ENCODE measurements around the gene NPAS3. TPM values are rescaled to one million over a fixed set of nuclear protein-coding genes. Genes with fewer than 3 reads are reported as not detected.

NPAS3 gene
- total and polyA plus RNA-seq, 7 donors = 0.04 to 1.5 (median 0.39) TPM

DNA sequence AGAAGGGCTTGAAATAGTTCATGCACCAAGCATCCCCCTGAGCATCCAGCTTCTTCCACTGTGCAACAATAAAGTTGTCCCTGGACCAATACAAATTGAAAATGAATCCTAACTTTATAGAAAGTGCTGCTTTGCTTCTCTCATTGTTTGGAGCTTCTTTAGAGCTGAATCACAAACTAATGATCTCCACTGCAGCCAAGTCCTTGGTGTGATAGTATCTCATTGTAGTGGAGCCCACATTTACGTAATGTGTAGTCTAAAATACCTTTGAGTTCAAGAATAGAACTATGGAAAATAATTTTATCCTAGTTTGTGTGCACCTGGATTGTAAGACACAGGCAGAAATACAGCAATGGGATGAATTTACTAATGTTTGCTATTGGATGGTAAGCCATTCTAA lies 692.3 kb downstream of the NPAS3 start:
- no peaks in the 10 kb centered on the region for H3K9me3 ChIP-seq
- ATAC-seq (no peak), DNase-seq (no peak)
- intact Hi-C loops (cut with DNase I) = no loop called here
- H3K36me3 ChIP-seq (ENCODE audit: insufficient read depth in 1 of 2, low read depth in 1 of 2) = no peaks in the 10 kb centered on the region
- no peaks in the 10 kb centered on the region for H3K4me1 ChIP-seq
- no peak overlapping the region for H3K27ac ChIP-seq
- TF ChIP-seq CTCF (IDR thresholded peaks at IDR 0.05) = no peak
- H3K4me3 ChIP-seq = no peak overlapping the region
- 91 to 98% (median 95%) methylated on average over 1 of the region's 1 CpG for WGBS, 3 donors
- H3K27me3 ChIP-seq (ENCODE audit: insufficient read depth in 3 of 3, low read length in 2 of 3) = no peaks in the 10 kb centered on the region

DNA sequence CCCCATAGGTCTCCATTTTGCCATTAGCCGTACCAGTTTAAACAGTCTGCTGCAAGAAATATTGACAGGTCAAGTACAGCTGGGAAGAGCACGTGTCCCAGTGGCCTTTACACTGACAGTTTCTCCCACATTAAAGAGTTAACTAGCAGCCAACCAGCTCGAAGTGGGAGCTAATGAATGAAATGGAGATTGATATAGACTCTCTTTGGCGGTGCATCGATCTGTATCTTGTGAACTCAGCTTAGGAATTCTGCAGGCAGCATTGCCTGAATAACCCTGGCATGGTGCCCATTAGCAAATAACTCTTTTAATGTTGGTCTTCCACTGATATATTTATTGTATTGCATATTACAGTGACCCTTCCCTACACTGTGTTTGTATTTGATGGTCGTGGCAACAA lies 692.8 kb downstream of the NPAS3 start:
- DNase-seq (no peak), ATAC-seq (no peak)
- TF ChIP-seq CTCF (IDR thresholded peaks at IDR 0.05) = no peak
- Histone ChIP-seq H3K4me1 (no peaks in the 10 kb centered on the region), H3K4me3 (no peak overlapping the region), H3K27ac (no peak overlapping the region), H3K36me3 (ENCODE audit: insufficient read depth in 1 of 2, low read depth in 1 of 2) (no peaks in the 10 kb centered on the region), H3K9me3 (no peaks in the 10 kb centered on the region), H3K27me3 (ENCODE audit: insufficient read depth in 3 of 3, low read length in 2 of 3) (no peaks in the 10 kb centered on the region)
- 62 to 68% (median 63%) methylated on average over 6 of the region's 6 CpGs for WGBS, 3 donors
- intact Hi-C loops (cut with DNase I) = no loop called here

DNA sequence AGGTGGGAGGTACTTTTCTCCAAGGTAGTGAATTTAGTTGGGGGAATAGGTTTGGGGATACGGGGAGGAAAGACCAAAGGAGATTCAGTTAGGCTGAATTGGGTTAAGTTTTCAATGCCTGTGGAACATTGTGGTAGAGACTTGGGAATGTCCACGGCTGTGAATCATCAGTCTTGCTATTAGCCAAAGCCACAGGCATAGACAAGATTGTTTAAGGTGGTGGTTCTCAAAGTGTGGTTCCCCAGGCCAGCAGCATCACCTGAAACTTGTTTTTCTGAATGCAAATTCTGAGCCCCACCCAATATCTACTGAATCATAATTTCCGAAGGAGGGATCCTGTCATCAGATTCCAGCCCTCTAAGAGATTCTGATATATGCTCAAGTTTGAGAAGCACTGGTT lies 696.0 kb downstream of the NPAS3 start:
- intact Hi-C loops (cut with DNase I) = no loop called here
- 90 to 93% (median 91%) methylated on average over 3 of the region's 3 CpGs for WGBS, 3 donors
- no peaks in the 10 kb centered on the region for H3K9me3 ChIP-seq
- no peaks in the 10 kb centered on the region for H3K27me3 ChIP-seq (ENCODE audit: insufficient read depth in 3 of 3, low read length in 2 of 3)
- TF ChIP-seq CTCF (IDR thresholded peaks at IDR 0.05) = no peak
- ATAC-seq = no peak
- H3K27ac ChIP-seq = no peak overlapping the region
- no peaks in the 10 kb centered on the region for H3K36me3 ChIP-seq (ENCODE audit: insufficient read depth in 1 of 2, low read depth in 1 of 2)
- DNase-seq = no peak
- no peak overlapping the region for H3K4me3 ChIP-seq
- no peaks in the 10 kb centered on the region for H3K4me1 ChIP-seq

GRCh38 chr14:33636716-33637115 lies 698.0 kb downstream of the NPAS3 start:
- Histone ChIP-seq H3K36me3 (ENCODE audit: insufficient read depth in 1 of 2, low read depth in 1 of 2) (no peaks in the 10 kb centered on the region), H3K9me3 (no peaks in the 10 kb centered on the region), H3K4me3 (no peak overlapping the region), H3K4me1 (no peaks in the 10 kb centered on the region), H3K27me3 (ENCODE audit: insufficient read depth in 3 of 3, low read length in 2 of 3) (no peaks in the 10 kb centered on the region), H3K27ac (no peak overlapping the region)
- TF ChIP-seq CTCF (IDR thresholded peaks at IDR 0.05) = no peak
- DNase-seq (no peak), ATAC-seq (no peak)
- 79 to 88% (median 85%) methylated on average over 4 of the region's 4 CpGs for WGBS, 3 donors
- intact Hi-C loops (cut with DNase I) = no loop called here

DNA sequence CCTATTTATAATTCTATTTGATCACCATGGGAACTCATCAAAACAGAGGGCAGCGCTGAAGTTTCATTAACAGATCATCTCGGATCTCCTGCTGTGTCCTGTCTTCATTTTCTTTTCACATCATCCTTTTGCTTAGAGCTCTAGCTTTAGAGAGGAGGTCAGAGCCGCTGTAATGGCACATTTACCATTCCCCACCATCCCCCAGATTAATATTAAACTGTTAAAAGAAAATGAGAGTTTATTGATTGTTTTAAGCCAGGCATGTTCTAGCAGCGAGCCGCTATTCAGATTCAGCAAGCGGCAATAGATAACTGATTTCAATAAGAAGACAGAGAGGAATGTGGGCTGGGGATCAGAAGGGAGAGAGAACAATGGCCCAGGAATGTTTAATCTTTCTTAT lies 703.4 kb downstream of the NPAS3 start:
- H3K27me3 ChIP-seq (ENCODE audit: insufficient read depth in 3 of 3, low read length in 2 of 3) = no peaks in the 10 kb centered on the region
- TF ChIP-seq CTCF (IDR thresholded peaks at IDR 0.05) = no peak
- ATAC-seq (no peak), DNase-seq (no peak)
- no peaks in the 10 kb centered on the region for H3K36me3 ChIP-seq (ENCODE audit: insufficient read depth in 1 of 2, low read depth in 1 of 2)
- H3K4me1 ChIP-seq = no peaks in the 10 kb centered on the region
- H3K4me3 ChIP-seq = no peak overlapping the region
- intact Hi-C loops (cut with DNase I) = no loop called here
- no peaks in the 10 kb centered on the region for H3K9me3 ChIP-seq
- H3K27ac ChIP-seq = no peak overlapping the region
- 74 to 80% (median 75%) methylated on average over 6 of the region's 6 CpGs for WGBS, 3 donors

All from psoas muscle (tissue), 8 donors.